Placental epithelial cell (primary cell): ENCODE measurements around the gene RERG. TPM values are rescaled to one million over a fixed set of nuclear protein-coding genes. Genes with fewer than 3 reads are reported as not detected.

Source experiments
- total RNA-seq: library from RNA; depleted of rRNA; stranded (reverse); fragments of >200 nt; gene quantifications from 2 replicates; pipeline ENCODE4 v1.2.3, GENCODE V29; 2012

The RERG gene, protein sequence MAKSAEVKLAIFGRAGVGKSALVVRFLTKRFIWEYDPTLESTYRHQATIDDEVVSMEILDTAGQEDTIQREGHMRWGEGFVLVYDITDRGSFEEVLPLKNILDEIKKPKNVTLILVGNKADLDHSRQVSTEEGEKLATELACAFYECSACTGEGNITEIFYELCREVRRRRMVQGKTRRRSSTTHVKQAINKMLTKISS
- total RNA-seq: not detected in 2 replicates

GRCh38 chr12:15220915-15221885 is at the start of gene RERG:
TSS of gene RERG (minus strand) at chr12:15221417. CDS start at chr12:15217489, 3,928 bp downstream.

Other genes starting within 250 kb of the RERG start
- not detected in 2 replicates for gene PDE6H, start 248.4 kb downstream of the RERG start, total RNA-seq
- under 0.01 TPM in 1 of 2 replicates, not detected in the other for gene PTPRO, start 101.1 kb upstream of the RERG start, total RNA-seq